H9 (cell line): ENCODE data around the gene CEP63. TPM values are rescaled to one million over a fixed set of nuclear protein-coding genes. Genes with fewer than 3 reads are reported as not detected.
A peak's percentile ranks its signal among the peaks of the same experiment; 100 is the strongest.

Experiments
- DNase-seq: peaks from one replicate; pipeline ENCODE4 v3.0.0-alpha.2; 2017
- H2AFZ ChIP-seq: one replicate; pipeline ENCODE4 v1.6.1; 2013; ENCODE audit warnings: mild to moderate bottlenecking, low read length, control low read depth, moderate library complexity
- H2AK5ac ChIP-seq: 2 replicates; pipeline ENCODE4 v1.6.1; 2013; ENCODE audit warnings: low read length, control low read depth, mixed read lengths; ENCODE audit not compliant: insufficient read length
- H2BK120ac ChIP-seq: one replicate; pipeline ENCODE4 v1.6.1; 2013; ENCODE audit warnings: low read depth, mild to moderate bottlenecking, low read length, control low read depth, inconsistent platforms; ENCODE audit not compliant: poor library complexity, severe bottlenecking
- H2BK12ac ChIP-seq: 2 replicates; pipeline ENCODE4 v1.6.1; 2013; ENCODE audit warnings: low read length, control low read depth, mixed read lengths, low read depth; ENCODE audit not compliant: insufficient read length
- H2BK15ac ChIP-seq: 2 replicates; pipeline ENCODE4 v1.6.1; 2013; ENCODE audit warnings: low read depth, low read length, control low read depth
- H2BK20ac ChIP-seq: one replicate; pipeline ENCODE4 v1.6.1; 2013; ENCODE audit warnings: low read depth, mild to moderate bottlenecking, low read length, control low read depth, inconsistent platforms; ENCODE audit not compliant: poor library complexity, severe bottlenecking
- H2BK5ac ChIP-seq: 2 replicates; pipeline ENCODE4 v1.6.1; 2013; ENCODE audit warnings: low read length, control low read depth, mixed read lengths; ENCODE audit not compliant: insufficient read length
- H3K14ac ChIP-seq: 2 replicates; pipeline ENCODE4 v1.6.1; 2013; ENCODE audit warnings: low read length, control low read depth; ENCODE audit not compliant: insufficient read depth
- H3K18ac ChIP-seq: 2 replicates; pipeline ENCODE4 v1.6.1; 2013; ENCODE audit warnings: low read depth, mild to moderate bottlenecking, mixed read lengths, low read length, control low read depth; ENCODE audit not compliant: insufficient read length
- H3K23ac ChIP-seq: 2 replicates; pipeline ENCODE4 v1.6.1; 2013; ENCODE audit warnings: low read length, control low read depth, mixed read lengths, low read depth; ENCODE audit not compliant: insufficient read length
- H3K23me2 ChIP-seq: 2 replicates; pipeline ENCODE4 v1.6.1; 2013; ENCODE audit warnings: low read depth, mild to moderate bottlenecking, mixed read lengths, low read length, control low read depth; ENCODE audit not compliant: insufficient read length, poor library complexity, severe bottlenecking
- H3K27ac ChIP-seq: 2 replicates; pipeline ENCODE4 v1.5.1; 2013; ENCODE audit warnings: low read length, control low read depth, mixed read lengths, low read depth; ENCODE audit not compliant: insufficient read length
- H3K27me3 ChIP-seq: 2 replicates; pipeline ENCODE4 v1.6.1; 2013; ENCODE audit warnings: low read length, control low read depth, inconsistent platforms; ENCODE audit not compliant: insufficient read depth
- H3K4ac ChIP-seq: 2 replicates; pipeline ENCODE4 v1.6.1; 2013; ENCODE audit warnings: low read depth, mild to moderate bottlenecking, control low read depth, inconsistent platforms, low read length, moderate library complexity
- H3K4me1 ChIP-seq: 2 replicates; pipeline ENCODE4 v1.6.1; 2013; ENCODE audit warnings: low read length, control low read depth, inconsistent platforms; ENCODE audit not compliant: insufficient read depth
- H3K4me2 ChIP-seq: 2 replicates; pipeline ENCODE4 v1.6.1; 2013; ENCODE audit warnings: low read length, control low read depth, mixed read lengths; ENCODE audit not compliant: insufficient read length, insufficient read depth
- H3K56ac ChIP-seq: 2 replicates; pipeline ENCODE4 v1.6.1; 2013; ENCODE audit warnings: low read depth, mild to moderate bottlenecking, mixed read lengths, low read length, control low read depth; ENCODE audit not compliant: insufficient read length
- H3K79me1 ChIP-seq: 2 replicates; pipeline ENCODE4 v1.6.1; 2013; ENCODE audit warnings: low read depth, mild to moderate bottlenecking, moderate library complexity, low read length, control low read depth, inconsistent platforms; ENCODE audit not compliant: insufficient read depth, poor library complexity, severe bottlenecking
- H3K79me2 ChIP-seq: 2 replicates; pipeline ENCODE4 v1.6.1; 2013; ENCODE audit warnings: low read length, control low read depth, inconsistent platforms; ENCODE audit not compliant: insufficient read depth
- H3K9ac ChIP-seq: 2 replicates; pipeline ENCODE4 v1.6.1; 2013; ENCODE audit warnings: low read length, control low read depth, mixed read lengths; ENCODE audit not compliant: insufficient read length; ENCODE audit errors: extremely low read depth
- H3K9me3 ChIP-seq: one replicate; pipeline ENCODE4 v1.6.1; 2013; ENCODE audit warnings: low read depth, low read length, inconsistent platforms; ENCODE audit not compliant: control insufficient read depth
- H3T11ph ChIP-seq: one replicate; pipeline ENCODE4 v1.6.1; 2013; ENCODE audit warnings: mild to moderate bottlenecking, low read length, control low read depth, inconsistent platforms
- H4K20me1 ChIP-seq: one replicate; pipeline ENCODE4 v1.6.1; 2013; ENCODE audit not compliant: control insufficient read depth, insufficient read length, insufficient read depth
- H4K5ac ChIP-seq: 2 replicates; pipeline ENCODE4 v1.6.1; 2013; ENCODE audit warnings: low read depth, mild to moderate bottlenecking, mixed read lengths, low read length, control low read depth; ENCODE audit not compliant: insufficient read length
- H4K8ac ChIP-seq: replicated peaks from 2 replicates; pipeline ENCODE4 v1.6.1; 2013; ENCODE audit warnings: low read length, control low read depth, mixed read lengths, low read depth; ENCODE audit not compliant: insufficient read length
- H4K91ac ChIP-seq: 2 replicates; pipeline ENCODE4 v1.6.1; 2013; ENCODE audit warnings: low read depth, mild to moderate bottlenecking, moderate library complexity, mixed read lengths, low read length, control low read depth; ENCODE audit not compliant: insufficient read length
- H3K27ac Mint-ChIP-seq, 3 experiments: 2 replicates in 2 of 3; 3 replicates in 1 of 3; pipeline ENCODE4 v1.8.0; 2020 to 2021; ENCODE audit warnings: mixed read lengths in 3 of 3, mild to moderate bottlenecking in 1 of 3, moderate library complexity in 1 of 3
- H3K27me3 Mint-ChIP-seq: 2 replicates; pipeline ENCODE4 v1.8.0; 2021; ENCODE audit warnings: low read depth, mild to moderate bottlenecking, moderate library complexity, mixed read lengths
- H3K36me3 Mint-ChIP-seq, 3 experiments: 2 replicates in 2 of 3; 3 replicates in 1 of 3; pipeline ENCODE4 v1.8.0; 2020 to 2021; ENCODE audit warnings: low read depth in 3 of 3, mixed read lengths in 3 of 3; ENCODE audit not compliant: insufficient read depth in 1 of 3
- H3K4me1 Mint-ChIP-seq, 2 experiments: 2 replicates each; pipeline ENCODE4 v1.8.0; 2020; ENCODE audit warnings: mixed read lengths in 2 of 2
- H3K4me3 Mint-ChIP-seq, 2 experiments: 2 replicates in 1 of 2; 3 replicates in 1 of 2; pipeline ENCODE4 v1.8.0; 2020 to 2021; ENCODE audit warnings: mild to moderate bottlenecking in 2 of 2, mixed read lengths in 2 of 2, moderate library complexity in 1 of 2
- H3K9me3 Mint-ChIP-seq, 2 experiments: 2 replicates in 1 of 2; 3 replicates in 1 of 2; pipeline ENCODE4 v1.8.0; 2020; ENCODE audit warnings: mild to moderate bottlenecking in 2 of 2, mixed read lengths in 2 of 2, moderate library complexity in 1 of 2
- whole genome bisulfite sequencing: extraction: QIAGEN DNeasy Blood & Tissue Kit; methylation state at CpG from one replicate; pipeline ENCODE4 v1.1.7; 2013; ENCODE audit warnings: missing lambda C conversion rate, low lambda C conversion rate, mixed read lengths; ENCODE audit not compliant: insufficient read length; ENCODE audit errors: extremely low coverage; 5-methylcytosine and 5-hydroxymethylcytosine counted together
- total RNA-seq: library from RNA; stranded (reverse); gene quantifications from 2 replicates; pipeline ENCODE4 v1.2.1, GENCODE V29; 2021
- TF ChIP-seq, protein P1 (sequence below): fragments of 200-600 bp; sonication (generic); conservative IDR thresholded peaks from 3 replicates; pipeline ENCODE4 v1.8.0; 2021; ENCODE audit warnings: antibody characterized with exemption, mild to moderate bottlenecking

Gene CEP63
- total RNA-seq, 1 experiment from 2014 or later, result 16.2 TPM

GRCh38 chr3:134462331-134462941 lies 23.4 kb upstream of the CEP63 start:
- peak overlapping the region; percentile 21 for H3K18ac ChIP-seq
- H4K5ac ChIP-seq, result no peak overlapping the region
- no peak overlapping the region for H3K4me2 ChIP-seq
- no peak overlapping the region for H3K23ac ChIP-seq
- no peak overlapping the region; the same call in 1 of the 2 replicates for H3K4ac ChIP-seq
- H3K9me3 ChIP-seq, result no peaks in the 10 kb centered on the region
- no peak overlapping the region for H2BK15ac ChIP-seq
- no peak overlapping the region for H2BK20ac ChIP-seq
- no peaks in the 10 kb centered on the region for H3K79me2 ChIP-seq
- no peak overlapping the region for H2BK5ac ChIP-seq
- H3K27me3 ChIP-seq, result no peaks in the 10 kb centered on the region
- no peak for DNase-seq
- no peaks in the 10 kb centered on the region for H3K79me1 ChIP-seq
- H3K23me2 ChIP-seq, result peaks cover 3% of the 10 kb centered on the region
- H4K8ac ChIP-seq, result no peak overlapping the region
- Mint-ChIP-seq H3K9me3 (no peaks in the 10 kb centered on the region), H3K4me3 (peak overlapping the region in 1 of 2 experiments; percentile 10; a peak in 1 of 5 replicates), H3K27me3 (no peaks in the 10 kb centered on the region; the same call in 1 of the 2 replicates), H3K27ac (peak overlapping the region in 1 of 3 experiments; percentile 79; a peak in 2 of 7 replicates), H3K36me3 (no peaks in the 10 kb centered on the region), H3K4me1 (peaks cover 30 to 39% of the 10 kb centered on the region in 2 experiments)
- H3K9ac ChIP-seq, result no peak overlapping the region
- H2AFZ ChIP-seq, result no peak overlapping the region
- 0 out of 2 replicates have a peak overlapping the region, but pooled peaks have one; percentile 12 for H3K14ac ChIP-seq
- no peak overlapping the region for H3K27ac ChIP-seq
- no peak overlapping the region for H2BK12ac ChIP-seq
- H2AK5ac ChIP-seq, result no peak overlapping the region
- peaks cover 9% of the 10 kb centered on the region; the same call in 1 of the 2 replicates for H3K4me1 ChIP-seq
- TF ChIP-seq, protein P1, sequence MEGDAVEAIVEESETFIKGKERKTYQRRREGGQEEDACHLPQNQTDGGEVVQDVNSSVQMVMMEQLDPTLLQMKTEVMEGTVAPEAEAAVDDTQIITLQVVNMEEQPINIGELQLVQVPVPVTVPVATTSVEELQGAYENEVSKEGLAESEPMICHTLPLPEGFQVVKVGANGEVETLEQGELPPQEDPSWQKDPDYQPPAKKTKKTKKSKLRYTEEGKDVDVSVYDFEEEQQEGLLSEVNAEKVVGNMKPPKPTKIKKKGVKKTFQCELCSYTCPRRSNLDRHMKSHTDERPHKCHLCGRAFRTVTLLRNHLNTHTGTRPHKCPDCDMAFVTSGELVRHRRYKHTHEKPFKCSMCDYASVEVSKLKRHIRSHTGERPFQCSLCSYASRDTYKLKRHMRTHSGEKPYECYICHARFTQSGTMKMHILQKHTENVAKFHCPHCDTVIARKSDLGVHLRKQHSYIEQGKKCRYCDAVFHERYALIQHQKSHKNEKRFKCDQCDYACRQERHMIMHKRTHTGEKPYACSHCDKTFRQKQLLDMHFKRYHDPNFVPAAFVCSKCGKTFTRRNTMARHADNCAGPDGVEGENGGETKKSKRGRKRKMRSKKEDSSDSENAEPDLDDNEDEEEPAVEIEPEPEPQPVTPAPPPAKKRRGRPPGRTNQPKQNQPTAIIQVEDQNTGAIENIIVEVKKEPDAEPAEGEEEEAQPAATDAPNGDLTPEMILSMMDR, result no peak
- H3K56ac ChIP-seq, result no peak overlapping the region
- peak overlapping the region; percentile 69 for H2BK120ac ChIP-seq
- no CpG with 5 or more reads among the region's 5 CpGs for WGBS
- H3T11ph ChIP-seq, result no peak overlapping the region
- no peak overlapping the region for H4K91ac ChIP-seq
- H4K20me1 ChIP-seq, result no peaks in the 10 kb centered on the region
